T-helper 2 cell treated with Interferon-gamma antibody and Interleukin-4, amounts not matched to agents 5 μg/mL and 100 μg/mL, for 36 hours (primary cell): ENCODE data around the gene CD59.
"Not testable (repeated sequence)": the region's sequence is repeated elsewhere in the genome, so short reads cannot be mapped to it uniquely, and the experiment has no call there.

Source experiments
- DNase-seq: peaks from one replicate; pipeline ENCODE4 v3.0.0; 2021; ENCODE audit warnings: low spot score
- H3K27ac Mint-ChIP-seq: one replicate; pipeline ENCODE4 v1.8.0; 2021; ENCODE audit warnings: mild to moderate bottlenecking, mixed read lengths
- H3K27me3 Mint-ChIP-seq: one replicate; pipeline ENCODE4 v1.8.0; 2021; ENCODE audit warnings: low read depth, mixed read lengths
- H3K36me3 Mint-ChIP-seq: one replicate; pipeline ENCODE4 v1.8.0; 2021; ENCODE audit warnings: low read depth, mixed read lengths
- H3K4me1 Mint-ChIP-seq: one replicate; pipeline ENCODE4 v1.8.0; 2021; ENCODE audit warnings: low read depth, mixed read lengths
- H3K4me3 Mint-ChIP-seq: one replicate; pipeline ENCODE4 v1.8.0; 2022; ENCODE audit warnings: mild to moderate bottlenecking, moderate library complexity, mixed read lengths
- H3K9me3 Mint-ChIP-seq: one replicate; pipeline ENCODE4 v1.8.0; 2021; ENCODE audit warnings: mixed read lengths

CD59 gene

GRCh38 chr11:33689085-33689484 lies 47.1 kb downstream of the CD59 start:
- no peak overlapping the region for H3K27ac Mint-ChIP-seq
- H3K4me3 Mint-ChIP-seq = no peak overlapping the region
- peaks cover 4% of the 10 kb centered on the region for H3K27me3 Mint-ChIP-seq
- peaks cover 3% of the 10 kb centered on the region for H3K4me1 Mint-ChIP-seq
- peaks cover 4% of the 10 kb centered on the region for H3K9me3 Mint-ChIP-seq
- DNase-seq = no peak
- no peaks in the 10 kb centered on the region for H3K36me3 Mint-ChIP-seq

DNA sequence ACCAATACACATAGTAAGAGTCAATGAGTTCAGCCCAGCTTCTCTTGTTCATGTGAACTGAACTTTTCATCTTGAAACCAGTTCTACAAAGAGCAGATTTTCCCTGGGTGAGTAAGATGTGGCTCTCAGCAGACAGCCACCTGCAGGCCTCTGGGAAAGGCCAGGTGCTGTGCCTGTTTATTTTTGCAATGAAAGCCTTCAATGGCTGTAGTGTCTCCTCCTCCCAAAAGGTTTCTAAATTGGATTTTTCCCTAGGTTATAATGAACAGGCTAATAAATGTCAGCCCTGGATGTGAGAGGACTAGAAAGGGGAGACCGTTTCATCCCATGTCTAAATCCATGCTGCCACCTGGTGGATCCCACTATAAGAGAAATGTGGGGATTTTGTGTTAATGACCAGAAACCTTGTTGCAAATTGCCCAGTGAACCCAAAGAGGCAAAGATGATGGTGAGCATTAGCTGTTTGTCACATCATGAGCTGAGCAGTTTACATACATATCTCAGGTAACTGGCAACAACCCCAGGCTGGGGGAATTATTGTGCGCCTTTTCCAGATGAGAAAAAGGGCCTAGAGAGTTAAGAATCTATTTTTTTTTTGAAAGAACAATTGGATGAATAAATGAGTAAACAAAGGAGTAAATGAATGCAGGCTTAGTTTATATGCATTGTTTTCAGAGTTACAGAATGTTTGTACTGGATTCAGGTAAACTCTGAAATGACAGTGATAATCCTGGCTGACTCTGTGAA lies 48.3 kb downstream of the CD59 start:
- Mint-ChIP-seq H3K27me3 (peaks cover 5% of the 10 kb centered on the region), H3K27ac (no peak overlapping the region), H3K36me3 (no peaks in the 10 kb centered on the region), H3K4me3 (no peak overlapping the region), H3K4me1 (peaks cover 3% of the 10 kb centered on the region), H3K9me3 (peaks cover 4% of the 10 kb centered on the region)
- no peak for DNase-seq

DNA sequence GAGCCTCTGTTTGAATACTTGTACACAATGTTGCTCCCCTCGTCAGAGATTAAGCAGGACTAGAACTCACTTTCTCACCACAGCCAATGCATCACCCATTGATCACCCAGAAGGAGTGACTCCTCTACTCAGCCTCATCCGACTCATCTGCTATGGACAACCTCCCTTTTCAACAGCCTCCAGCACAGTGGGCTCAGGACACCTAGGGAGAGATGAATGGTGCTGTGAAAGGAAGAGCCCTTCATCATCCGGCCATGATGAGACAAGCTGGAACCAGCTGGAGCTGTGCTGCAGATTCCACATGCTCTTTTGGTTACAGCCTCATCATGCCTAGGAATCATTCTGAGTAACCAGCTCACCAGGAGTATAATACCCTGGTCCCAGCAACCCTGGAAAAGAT lies 51.1 kb downstream of the CD59 start:
- Mint-ChIP-seq H3K9me3 (peaks cover 4% of the 10 kb centered on the region), H3K27ac (no peak overlapping the region), H3K27me3 (peaks cover 21% of the 10 kb centered on the region), H3K36me3 (no peaks in the 10 kb centered on the region), H3K4me3 (no peak overlapping the region), H3K4me1 (peaks cover 6% of the 10 kb centered on the region)
- no peak for DNase-seq

GRCh38 chr11:33684003-33684706 lies 52.1 kb downstream of the CD59 start:
- Mint-ChIP-seq H3K4me3 (no peak overlapping the region), H3K27me3 (peaks cover 28% of the 10 kb centered on the region), H3K4me1 (peaks cover 9% of the 10 kb centered on the region), H3K36me3 (no peaks in the 10 kb centered on the region), H3K9me3 (peaks cover 4% of the 10 kb centered on the region), H3K27ac (no peak overlapping the region)
- no peak for DNase-seq

DNA sequence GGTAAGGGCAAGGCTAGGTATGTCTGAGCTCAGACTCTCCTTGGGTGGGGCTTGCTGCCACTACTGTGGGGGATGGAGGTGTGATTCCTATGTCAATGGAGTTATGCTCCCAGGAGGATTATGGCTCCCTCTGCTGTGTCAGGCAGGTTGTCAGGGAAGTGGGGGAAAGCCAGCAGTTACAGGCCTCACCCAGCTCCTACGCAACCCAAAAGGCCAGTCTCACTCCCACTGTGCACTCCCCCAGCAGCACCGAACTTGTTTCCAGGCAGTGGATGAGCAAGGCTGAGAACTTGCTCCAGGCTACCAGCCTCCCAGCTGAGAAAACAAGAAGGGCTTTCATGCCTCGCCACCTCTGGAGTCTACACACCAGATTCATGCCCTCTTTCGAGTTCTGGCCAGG lies 53.8 kb downstream of the CD59 start:
- Mint-ChIP-seq H3K27me3 (peaks cover 36% of the 10 kb centered on the region), H3K27ac (no peak overlapping the region), H3K9me3 (peaks cover 16% of the 10 kb centered on the region)

GRCh38 chr11:33682019-33682418 lies 54.2 kb downstream of the CD59 start:
- H3K4me3 Mint-ChIP-seq = no peak overlapping the region
- H3K36me3 Mint-ChIP-seq = peaks cover 2% of the 10 kb centered on the region
- peaks cover 11% of the 10 kb centered on the region for H3K4me1 Mint-ChIP-seq
- no peak overlapping the region for H3K27ac Mint-ChIP-seq
- peaks cover 37% of the 10 kb centered on the region for H3K27me3 Mint-ChIP-seq
- DNase-seq = no peak
- H3K9me3 Mint-ChIP-seq = peaks cover 17% of the 10 kb centered on the region

More for the DNA sequence above, 53.8 kb downstream of the CD59 start:
- Mint-ChIP-seq H3K4me1 (peaks cover 11% of the 10 kb centered on the region), H3K4me3 (no peak overlapping the region), H3K36me3 (peaks cover 2% of the 10 kb centered on the region)
- no peak for DNase-seq

- Mint-ChIP-seq H3K9me3 (peaks cover 17% of the 10 kb centered on the region), H3K27me3 (peaks cover 32% of the 10 kb centered on the region), H3K4me1 (peaks cover 11% of the 10 kb centered on the region)
- not testable (repeated sequence) for H3K27ac Mint-ChIP-seq, H3K36me3 Mint-ChIP-seq, DNase-seq, H3K4me3 Mint-ChIP-seq
These were observed 57.6 kb downstream of the CD59 start for GRCh38 chr11:33678616-33679015.

DNA sequence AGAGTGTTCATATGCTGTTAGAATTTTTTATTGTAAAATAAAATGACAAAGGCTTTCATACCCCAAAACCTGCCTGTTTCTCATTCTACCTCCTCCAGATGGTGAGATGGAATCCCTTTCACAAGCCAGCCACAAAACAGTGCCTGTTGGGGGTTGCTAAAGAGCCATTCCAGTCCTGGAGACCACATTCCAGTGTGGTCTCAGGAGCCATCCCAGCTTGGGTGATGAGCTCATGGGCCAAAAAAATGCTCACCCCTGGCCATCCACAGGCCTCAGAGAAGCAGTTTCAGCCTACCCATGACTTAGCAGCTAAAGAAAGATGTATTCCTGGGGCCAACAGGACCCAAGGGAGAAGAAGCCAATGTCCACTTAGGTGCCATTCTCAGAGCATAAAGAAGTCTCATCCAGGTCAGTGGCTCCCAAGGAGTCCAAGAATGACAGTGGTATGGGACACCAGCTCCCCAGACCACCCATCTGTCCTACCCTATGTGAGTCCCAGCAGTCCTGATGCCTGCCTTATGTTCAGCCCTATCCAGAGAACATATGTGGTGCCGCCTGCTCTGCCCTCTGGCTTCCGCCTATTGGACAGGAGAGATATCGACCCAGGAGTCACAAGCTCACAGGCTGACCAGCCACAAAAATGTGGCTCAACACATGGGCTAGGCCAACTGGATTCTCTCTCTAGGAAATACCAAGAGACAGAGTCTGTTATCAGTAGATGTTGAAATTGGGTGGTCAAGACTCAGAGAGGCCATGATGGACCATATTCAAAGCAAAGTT lies 62.0 kb downstream of the CD59 start:
- Mint-ChIP-seq H3K9me3 (peaks cover 17% of the 10 kb centered on the region), H3K27me3 (peaks cover 9% of the 10 kb centered on the region), H3K36me3 (peaks cover 2% of the 10 kb centered on the region), H3K27ac (no peak overlapping the region), H3K4me3 (no peak overlapping the region), H3K4me1 (peaks cover 16% of the 10 kb centered on the region)
- DNase-seq = no peak

- Mint-ChIP-seq H3K9me3 (peaks cover 2% of the 10 kb centered on the region), H3K27ac (no peak overlapping the region), H3K36me3 (no peaks in the 10 kb centered on the region), H3K27me3 (no peaks in the 10 kb centered on the region), H3K4me1 (peaks cover 13% of the 10 kb centered on the region), H3K4me3 (no peak overlapping the region)
- DNase-seq = no peak
These were observed 64.0 kb downstream of the CD59 start for GRCh38 chr11:33672273-33672672.

DNA sequence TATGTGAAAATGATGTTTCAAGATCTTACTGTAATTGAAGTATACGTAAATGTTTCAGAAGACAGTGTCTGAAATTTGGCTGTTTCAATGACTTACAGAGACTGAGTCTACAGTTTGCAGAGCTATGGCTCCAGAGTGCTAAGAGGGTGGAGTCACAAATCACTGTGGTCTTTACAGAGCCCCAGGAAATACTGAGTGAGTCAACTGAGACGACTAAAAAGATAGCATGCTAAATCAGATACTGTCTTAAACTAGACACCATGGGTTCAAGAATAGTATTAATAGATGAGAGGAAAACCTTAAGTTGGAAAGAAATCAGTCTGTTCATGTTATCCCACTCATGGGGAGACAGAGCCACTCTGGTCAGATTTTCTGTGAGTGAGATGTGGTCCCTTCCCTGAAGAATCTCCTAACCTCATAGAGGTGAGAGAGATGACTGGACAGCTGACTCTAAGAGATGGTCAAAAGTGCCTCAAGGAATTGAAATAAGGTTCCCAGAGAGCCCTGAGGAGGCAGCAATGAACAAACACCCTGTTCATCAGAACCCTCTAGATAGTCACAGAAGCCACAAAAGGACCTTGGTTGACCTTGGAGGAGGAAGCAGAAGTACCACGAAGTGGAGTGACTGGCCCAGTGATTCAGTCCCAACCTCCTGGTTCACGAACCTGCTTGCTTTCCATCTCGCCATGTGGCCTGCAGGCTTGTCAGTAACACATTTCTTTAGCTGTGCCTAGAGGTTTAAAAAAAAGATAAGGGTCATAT lies 65.8 kb downstream of the CD59 start:
- Mint-ChIP-seq H3K4me3 (no peak overlapping the region), H3K27me3 (no peaks in the 10 kb centered on the region), H3K4me1 (peaks cover 13% of the 10 kb centered on the region), H3K9me3 (no peaks in the 10 kb centered on the region), H3K36me3 (no peaks in the 10 kb centered on the region), H3K27ac (no peak overlapping the region)
- peak; percentile 23 for DNase-seq

DNA sequence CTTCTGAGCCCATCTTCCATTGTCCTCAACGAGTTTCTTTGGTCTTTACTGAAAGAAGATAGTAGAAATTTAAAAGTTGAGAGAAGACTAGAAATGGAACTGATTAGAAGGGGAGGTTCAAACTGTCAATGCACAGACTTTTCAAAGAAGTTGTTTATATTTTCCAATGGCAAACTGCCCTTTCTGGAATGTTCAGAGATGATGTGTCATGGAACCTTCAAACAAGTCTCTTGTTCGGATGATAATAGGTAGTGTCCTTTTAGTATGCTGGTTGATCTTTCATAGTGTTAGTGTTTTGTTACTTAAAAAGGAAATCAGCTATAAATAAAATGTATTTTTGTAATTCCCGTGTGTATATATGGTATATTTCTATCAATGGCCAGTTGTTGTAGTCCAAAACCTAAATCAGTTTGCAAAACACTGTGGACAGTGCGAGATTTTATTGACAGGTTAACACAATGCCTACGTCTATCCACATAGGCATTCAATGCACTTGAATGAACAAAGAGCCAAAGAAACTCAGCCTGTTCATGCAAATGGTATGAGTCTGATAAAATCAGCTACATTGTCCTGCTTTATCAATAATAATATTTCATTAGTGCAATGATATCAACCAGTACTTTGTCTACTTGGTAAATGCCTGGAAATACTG lies 66.5 kb downstream of the CD59 start:
- peaks cover 13% of the 10 kb centered on the region for H3K4me1 Mint-ChIP-seq
- no peaks in the 10 kb centered on the region for H3K36me3 Mint-ChIP-seq
- DNase-seq = no peak
- H3K4me3 Mint-ChIP-seq = no peak overlapping the region
- no peak overlapping the region for H3K27ac Mint-ChIP-seq
- no peaks in the 10 kb centered on the region for H3K9me3 Mint-ChIP-seq
- peaks cover 2% of the 10 kb centered on the region for H3K27me3 Mint-ChIP-seq

DNA sequence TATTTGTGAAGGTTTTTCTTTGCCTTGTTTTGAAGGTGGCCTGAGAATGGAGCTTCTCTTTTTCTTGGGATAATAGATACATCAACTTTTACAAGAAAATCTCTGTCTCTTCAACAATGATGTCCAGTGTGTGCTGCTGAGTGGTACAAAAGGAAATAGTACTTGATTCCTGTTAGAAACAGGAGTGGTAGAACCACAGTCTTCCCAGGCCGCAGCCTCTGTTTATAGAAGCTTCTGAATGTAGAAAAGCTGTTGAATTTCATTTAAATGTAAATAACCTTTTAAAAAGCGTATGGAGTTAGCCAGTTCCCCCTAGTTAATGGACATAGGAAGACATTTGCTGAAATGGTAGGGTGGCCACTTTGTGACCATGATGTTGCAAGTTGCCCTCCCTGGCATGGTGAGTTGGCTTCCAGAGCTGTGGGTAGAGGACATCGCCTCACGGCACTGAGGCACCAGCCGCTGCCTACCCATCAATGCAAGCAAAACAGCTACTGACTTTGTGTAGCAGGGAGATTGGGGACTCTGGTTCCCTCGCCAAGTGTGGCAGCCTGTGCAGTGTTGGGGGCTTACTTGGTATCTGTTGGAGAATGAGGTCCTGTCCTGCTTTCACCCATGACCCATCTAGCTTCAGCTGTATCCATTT lies 67.1 kb downstream of the CD59 start:
- Mint-ChIP-seq H3K9me3 (no peaks in the 10 kb centered on the region), H3K4me1 (peaks cover 13% of the 10 kb centered on the region), H3K4me3 (no peak overlapping the region), H3K36me3 (no peaks in the 10 kb centered on the region), H3K27me3 (peaks cover 2% of the 10 kb centered on the region), H3K27ac (no peak overlapping the region)
- DNase-seq = no peak

DNA sequence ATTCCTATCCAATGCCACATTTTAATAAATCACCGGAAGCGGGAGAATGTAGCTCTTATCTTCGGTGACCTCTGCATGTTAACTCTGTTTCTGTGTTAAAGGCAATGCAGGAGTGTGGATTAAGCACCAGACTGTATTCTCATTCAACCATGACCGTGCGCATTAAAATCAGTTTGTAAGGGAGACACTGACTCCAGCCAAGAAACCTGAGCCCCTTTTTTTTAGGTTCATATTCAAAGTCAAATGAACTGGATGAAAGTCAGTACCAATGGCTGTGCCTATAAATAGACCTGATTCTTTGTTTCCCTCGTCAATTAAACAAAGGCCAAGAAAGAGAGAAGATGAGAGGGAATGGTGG lies 67.8 kb downstream of the CD59 start:
- no peak overlapping the region for H3K4me3 Mint-ChIP-seq
- no peak overlapping the region for H3K27ac Mint-ChIP-seq
- H3K4me1 Mint-ChIP-seq = peaks cover 13% of the 10 kb centered on the region
- no peaks in the 10 kb centered on the region for H3K9me3 Mint-ChIP-seq
- no peaks in the 10 kb centered on the region for H3K36me3 Mint-ChIP-seq
- DNase-seq = no peak
- H3K27me3 Mint-ChIP-seq = peaks cover 2% of the 10 kb centered on the region
